Activated T-cell treated with anti-CD3 and anti-CD28 coated beads, Interleukin-2, amount 50 U/mL, for 48 hours (primary cell): Measurements from ENCODE around the gene DRC7.
A peak's percentile ranks its signal among the peaks of the same experiment; 100 is the strongest.
"Not testable (repeated sequence)": the region's sequence is repeated elsewhere in the genome, so short reads cannot be mapped to it uniquely, and the experiment has no call there.

Experiments used
- DNase-seq, 2 experiments: peaks; one replicate each; pipeline ENCODE4 v3.0.0-alpha.2; 2020

DRC7 gene

DNA sequence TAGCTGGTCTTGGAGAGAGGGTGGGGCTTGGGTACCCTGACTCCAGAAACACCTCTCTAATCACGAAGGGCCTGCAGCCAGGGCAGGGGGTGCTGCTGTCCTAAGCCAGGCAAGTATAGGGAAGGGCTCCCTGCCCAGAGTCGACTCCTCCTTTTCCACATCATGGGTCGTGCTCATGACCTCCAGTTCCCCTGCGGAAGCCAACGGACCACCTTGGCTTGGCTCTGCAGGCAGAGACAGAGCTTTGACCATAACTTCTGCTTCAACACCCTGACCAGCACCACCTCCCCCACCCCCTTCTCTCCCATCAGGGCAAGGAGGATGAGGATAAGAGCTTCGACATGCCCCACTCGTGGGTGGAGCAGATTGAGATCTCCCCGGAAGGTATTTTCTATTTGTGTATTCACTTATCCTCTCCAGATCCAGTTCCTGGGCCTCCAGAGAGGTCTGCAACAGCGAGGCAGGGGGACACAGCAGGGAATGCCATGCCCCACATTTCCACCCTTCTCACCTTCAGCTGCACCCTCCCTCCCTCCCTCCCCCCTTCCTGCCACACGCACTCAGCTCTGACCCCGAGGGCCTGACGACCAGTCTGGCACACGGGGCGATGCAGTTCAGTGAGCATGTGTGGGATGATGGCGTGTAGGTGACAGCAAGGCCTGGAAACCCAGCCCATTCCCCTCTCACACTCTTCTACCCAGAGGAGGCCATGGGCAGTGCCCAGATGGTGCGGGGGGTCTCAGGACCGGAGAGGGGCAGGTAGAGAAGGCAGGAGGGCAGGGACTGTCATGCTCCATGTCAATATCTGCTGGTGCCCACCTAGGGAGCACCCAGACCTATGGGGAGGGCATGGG is 27.0 kb downstream of the DRC7 start:
- DNase-seq = no peak

GRCh38 chr16:57722210-57722499 is 27.5 kb downstream of the DRC7 start:
- DNase-seq = no peak

DNA sequence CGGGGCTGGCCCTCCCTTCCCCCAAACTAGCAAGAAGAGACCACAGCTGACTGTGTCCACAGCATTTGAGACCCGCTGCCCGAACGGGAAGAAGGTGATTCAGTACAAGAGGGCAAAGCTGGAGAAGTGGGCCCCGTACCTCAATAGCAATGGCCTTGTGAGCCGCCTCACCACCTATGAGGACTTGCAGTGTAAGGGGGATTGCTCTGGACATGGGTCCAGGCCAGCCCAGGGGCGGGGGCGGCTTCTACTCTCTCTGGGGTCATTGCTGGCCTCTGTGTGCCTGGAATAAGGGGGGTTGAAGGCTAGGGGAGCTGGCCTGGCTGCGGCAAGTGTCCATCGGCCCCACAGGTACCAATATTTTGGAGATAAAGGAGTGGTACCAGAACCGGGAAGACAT is 28.0 kb downstream of the DRC7 start:
- DNase-seq = no peak

DNA sequence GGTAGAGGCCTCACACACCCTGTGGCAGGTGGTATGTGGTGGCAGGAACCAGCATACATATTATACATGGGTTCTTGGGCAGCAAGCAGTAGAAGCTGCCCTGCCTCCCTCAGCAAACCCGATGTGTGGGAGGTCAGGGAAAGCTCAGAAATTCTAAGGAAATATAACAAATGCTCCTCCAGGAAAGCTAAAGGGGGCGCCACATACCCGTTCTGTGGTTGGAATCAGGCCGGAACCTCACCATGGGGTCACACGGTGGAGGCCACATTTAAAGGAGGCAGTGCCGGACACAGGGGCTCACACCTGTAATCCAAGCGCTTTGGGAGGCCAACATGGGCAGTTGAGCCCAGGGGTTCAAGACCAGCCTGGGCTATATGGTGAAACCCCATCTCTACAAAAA is 28.6 kb downstream of the DRC7 start:
- DNase-seq = no peak

DNA sequence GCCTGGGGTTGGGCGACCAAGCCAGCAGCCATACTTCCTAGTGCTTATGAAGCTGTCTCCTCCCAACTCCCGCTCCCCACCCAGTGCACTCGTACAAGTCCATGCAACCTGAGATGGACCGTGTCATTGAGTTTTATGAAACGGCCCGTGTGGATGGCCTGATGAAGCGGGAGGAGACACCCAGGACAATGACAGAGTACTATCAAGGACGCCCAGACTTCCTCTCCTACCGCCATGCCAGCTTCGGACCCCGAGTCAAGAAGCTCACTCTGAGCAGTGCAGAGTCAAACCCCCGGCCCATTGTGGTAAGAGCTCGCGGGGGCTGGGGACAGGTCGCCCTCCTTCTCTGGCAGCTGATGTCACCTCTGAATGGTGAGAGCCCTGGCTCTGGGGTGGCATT is 29.9 kb downstream of the DRC7 start:
- no peak for DNase-seq

GRCh38 chr16:57725151-57725550 is 30.5 kb downstream of the DRC7 start:
- no peak for DNase-seq

GRCh38 chr16:57725554-57725953 is 30.9 kb downstream of the DRC7 start:
- DNase-seq = no peak

GRCh38 chr16:57725976-57726375 is 31.4 kb downstream of the DRC7 start:
- no peak for DNase-seq

GRCh38 chr16:57726433-57726947 is 31.9 kb downstream of the DRC7 start:
- no peak for DNase-seq

DNA sequence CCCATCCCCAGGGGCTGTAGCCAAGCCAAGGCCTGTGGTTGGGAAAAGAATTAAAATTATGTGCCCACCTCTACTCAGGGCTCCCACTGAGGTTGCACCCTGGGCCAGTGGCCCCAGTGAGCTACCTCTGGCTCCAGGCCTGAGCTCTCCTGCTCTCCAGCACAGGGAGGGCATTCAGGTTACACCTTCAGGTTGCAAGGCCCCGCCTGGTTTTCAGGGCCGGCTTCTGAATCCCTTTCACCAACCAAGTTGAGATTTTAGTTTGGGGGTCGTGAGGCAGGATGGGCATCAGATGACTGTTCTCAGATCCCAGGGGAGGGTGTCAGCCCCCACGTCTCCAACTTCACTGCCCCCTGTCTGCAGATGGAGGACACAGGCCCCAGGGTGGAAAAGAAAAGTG is 33.0 kb downstream of the DRC7 start:
- no peak for DNase-seq

DNA sequence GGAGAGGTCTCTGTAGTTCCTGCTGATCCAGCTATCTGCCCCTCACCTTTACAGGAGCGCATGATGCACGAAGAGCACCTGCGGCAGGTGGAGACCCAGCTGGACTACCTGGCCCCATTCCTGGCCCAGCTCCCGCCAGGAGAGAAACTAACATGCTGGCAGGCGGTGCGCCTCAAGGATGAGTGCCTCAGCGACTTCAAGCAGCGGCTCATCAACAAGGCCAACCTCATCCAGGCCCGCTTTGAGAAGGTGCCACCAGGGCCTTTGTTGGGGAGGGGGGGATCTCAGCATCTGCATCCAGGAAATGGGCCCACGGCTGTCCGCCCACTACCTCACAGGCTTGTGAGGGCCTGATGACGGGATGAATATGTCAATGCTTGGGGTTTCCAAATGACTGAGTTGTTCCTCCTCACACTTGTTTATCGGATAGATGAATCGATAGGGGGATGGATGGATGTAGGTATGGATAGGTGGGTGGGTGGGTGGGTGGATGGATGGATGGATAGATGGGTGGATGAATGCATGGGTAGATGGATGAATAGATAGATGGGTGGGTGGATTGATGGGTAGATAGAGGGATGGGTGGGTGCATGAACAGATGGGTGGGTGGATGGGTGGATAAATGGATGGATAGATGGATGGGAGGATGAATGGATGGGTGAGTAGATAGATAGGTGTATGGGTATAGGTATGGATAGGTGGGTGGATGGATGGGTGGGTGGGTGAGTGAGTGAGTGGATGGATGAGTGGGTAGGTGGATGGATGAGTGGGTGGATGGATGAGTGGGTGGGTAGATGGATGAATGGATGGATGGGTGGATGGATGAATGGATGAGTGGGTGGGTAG is 34.0 kb downstream of the DRC7 start:
- no peak for DNase-seq

DNA sequence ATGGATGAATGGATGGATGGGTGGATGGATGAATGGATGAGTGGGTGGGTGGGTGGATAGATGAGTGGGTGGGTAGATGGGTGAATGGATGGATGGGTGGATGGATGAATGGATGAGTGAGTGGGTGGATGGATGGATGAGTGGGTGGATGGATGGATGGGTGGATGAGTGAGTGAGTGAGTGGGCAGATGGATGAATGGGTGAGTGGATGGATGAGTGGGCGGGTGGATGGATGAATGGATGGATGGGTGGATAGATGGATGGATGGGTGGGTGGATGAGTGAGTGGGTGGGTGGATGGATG is 34.5 kb downstream of the DRC7 start:
- DNase-seq = no peak

- not testable (repeated sequence) for DNase-seq
These were observed 35.2 kb downstream of the DRC7 start for GRCh38 chr16:57729852-57730251.

- DNase-seq = no peak
These were observed 36.4 kb downstream of the DRC7 start for GRCh38 chr16:57730771-57731730.

DNA sequence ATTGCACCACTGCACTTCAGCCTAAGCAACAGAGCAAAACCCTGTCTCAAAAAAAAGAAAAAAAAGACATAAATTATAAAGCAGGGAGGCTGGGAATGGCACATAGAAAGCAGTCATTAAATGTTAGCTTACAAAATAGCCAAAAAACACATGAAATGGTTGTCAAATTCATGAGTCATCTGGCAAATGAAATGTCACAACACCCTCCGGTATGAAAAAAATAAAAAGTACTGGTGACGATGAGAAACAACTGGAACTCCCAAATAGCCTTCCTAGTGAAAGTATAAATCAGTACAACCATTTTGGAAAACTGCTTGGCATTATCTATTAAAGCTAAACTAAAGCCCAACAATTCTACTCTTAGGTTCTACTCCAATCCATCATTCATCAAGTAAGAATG is 37.4 kb downstream of the DRC7 start:
- DNase-seq = no peak

GRCh38 chr16:57732714-57733113 is 38.1 kb downstream of the DRC7 start:
- no peak for DNase-seq

GRCh38 chr16:57734308-57734924 is 39.8 kb downstream of the DRC7 start:
- peak in 1 of 2 experiments; percentile 30 for DNase-seq

DNA sequence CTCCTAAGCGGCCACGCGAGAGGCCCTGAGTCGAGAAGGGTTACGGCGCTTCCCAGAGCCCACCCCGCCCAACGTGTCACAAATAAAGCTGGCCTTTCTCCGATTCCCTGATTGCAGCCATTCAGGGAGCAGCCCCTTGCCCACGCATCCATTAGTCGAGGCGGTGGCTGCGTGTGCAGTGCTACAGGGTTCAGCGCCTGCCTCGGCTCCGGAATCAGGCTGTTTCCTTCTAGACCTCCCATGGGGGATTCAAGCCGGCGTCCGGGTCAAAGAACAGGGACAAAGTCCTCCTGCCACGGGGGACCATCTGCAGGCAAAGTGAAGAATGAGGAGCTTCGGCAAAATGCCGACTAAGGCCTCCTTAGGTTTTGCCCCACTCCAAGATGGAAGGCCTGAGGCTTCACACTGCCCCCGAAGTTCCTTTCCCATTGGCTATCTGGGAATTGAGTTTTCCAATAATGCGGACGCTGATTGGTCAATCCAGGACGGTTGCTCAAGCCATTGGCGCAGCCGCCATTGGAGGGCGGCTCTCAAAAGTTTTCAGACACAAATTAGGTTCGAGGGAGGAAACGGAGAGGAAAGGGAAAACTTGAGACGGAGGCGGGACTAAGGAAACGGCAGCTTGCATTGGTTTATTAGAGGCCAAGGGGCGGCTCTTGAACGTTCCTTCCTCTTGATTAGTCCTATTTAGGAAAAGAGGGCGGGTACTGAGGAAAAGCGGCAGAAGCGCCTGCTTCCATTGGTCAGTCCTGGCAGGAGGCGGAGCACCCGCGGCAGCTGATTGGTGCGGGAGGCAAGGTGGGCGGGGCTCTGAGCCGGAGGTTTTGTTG is 40.5 kb downstream of the DRC7 start:
- DNase-seq = peak; percentile 98 to 99

GRCh38 chr16:57735755-57736418 is 41.3 kb downstream of the DRC7 start, which contains the start of gene KATNB1:
Gene KATNB1 (plus strand): TSS chr16:57735770. CDS start chr16:57737244, 1,474 bp downstream.
- DNase-seq = no peak

DNA sequence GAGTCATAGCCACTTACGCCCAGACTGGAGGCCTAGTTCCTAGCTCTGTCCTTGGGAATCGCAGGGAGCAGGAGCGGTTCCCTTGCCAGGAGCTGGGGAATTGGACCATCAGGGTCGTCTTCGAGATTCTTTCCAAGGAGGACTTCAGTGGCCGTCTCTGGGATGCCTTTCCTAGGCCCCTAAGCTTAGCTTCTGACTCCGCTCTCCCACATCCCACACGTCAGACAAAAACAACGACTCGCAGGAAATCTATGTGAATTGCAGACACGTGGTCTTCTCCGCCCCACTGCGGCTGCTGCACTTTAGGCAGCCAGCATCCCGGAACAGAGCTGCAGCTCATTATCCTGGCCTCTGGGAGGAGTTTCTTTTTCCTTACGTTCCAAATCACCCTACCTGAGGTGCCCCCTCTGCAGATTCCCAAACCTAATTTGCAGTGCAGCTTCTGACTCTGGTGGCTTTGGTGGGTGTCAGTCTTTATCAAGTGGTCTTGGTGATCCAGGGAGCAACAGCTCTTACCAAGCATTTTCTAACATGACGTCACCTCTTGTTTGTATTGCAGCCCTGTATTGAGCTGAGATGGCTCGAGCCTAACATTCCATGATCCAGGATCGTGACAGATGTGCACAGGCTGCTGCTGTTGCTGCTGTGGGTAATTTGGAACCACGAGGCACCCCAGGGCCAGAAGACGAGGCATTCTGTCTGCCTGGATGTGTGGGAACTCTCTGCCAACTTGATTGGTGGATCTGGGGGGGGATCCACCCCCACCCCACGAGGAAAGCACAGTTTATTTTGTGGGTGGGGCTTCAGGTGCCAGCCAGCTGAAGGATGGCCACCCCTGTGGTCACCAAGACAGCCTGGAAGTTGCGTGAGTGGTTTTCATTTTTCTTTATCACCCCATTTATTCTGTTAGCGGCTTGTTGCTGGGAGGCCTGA is 42.1 kb downstream of the DRC7 start:
- DNase-seq = peak; percentile 58 to 68
